DMS 273 (cell line): ENCODE measurements around the gene CHRND.

Source experiments
- DNase-seq: peaks from one replicate; lab custom pipeline; 2025; ENCODE audit not compliant: unreplicated experiment; lab: John Stamatoyannopoulos, UW

CHRND gene

DNA sequence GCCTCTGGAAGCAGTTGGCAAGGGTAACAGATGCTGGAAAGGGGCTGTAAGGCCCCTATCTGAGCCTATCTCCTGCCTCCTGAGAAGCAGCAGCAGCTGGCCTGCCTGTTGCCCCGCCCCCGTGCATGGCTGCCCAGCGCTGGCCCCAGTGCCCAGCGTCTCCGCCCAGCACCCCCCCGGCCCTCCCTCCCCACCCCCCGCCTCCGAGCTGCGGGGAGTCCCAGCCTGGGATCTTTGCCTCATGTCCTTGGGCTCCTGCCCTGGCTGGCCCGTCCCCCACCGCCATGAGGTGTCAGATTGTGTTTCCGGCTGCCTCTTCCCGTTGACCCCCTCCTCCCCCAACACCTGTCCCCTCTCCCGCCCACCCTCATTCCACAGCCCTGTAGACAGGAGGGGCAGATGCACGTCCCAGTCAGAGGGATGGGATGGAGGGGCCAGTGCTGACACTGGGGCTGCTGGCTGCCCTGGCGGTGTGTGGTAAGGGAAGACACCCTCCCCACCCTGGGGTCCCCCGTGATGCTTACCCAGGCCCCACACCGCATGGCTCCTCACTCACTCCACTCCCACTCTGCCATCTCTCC lies at the start of gene CHRND:
CHRND (plus strand) TSS at position 370 of the 581 bp plus-strand sequence; CDS start at position 426, 56 bp downstream.
- peak; percentile 95 for DNase-seq

DNA sequence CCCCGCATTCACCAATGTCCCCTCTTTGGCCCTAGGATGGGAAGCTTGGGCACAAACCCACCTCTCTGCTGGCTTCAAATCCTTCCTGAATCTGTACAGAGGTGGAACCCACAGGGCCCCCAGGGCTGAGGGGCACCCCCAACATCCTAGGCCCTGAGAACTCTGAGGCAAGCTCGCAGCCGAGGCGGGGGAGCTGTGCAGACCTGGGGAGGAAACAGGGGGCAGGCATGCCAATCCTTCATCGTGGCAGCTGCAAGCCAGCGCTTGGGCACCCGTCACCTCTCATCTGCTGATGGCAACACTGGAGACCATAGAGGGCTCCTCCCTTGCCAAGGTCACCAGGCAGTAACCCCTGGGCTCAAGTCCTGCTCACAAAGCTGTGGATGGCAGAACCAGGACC lies 49.2 kb upstream of the CHRND start:
- no peak for DNase-seq

DNA sequence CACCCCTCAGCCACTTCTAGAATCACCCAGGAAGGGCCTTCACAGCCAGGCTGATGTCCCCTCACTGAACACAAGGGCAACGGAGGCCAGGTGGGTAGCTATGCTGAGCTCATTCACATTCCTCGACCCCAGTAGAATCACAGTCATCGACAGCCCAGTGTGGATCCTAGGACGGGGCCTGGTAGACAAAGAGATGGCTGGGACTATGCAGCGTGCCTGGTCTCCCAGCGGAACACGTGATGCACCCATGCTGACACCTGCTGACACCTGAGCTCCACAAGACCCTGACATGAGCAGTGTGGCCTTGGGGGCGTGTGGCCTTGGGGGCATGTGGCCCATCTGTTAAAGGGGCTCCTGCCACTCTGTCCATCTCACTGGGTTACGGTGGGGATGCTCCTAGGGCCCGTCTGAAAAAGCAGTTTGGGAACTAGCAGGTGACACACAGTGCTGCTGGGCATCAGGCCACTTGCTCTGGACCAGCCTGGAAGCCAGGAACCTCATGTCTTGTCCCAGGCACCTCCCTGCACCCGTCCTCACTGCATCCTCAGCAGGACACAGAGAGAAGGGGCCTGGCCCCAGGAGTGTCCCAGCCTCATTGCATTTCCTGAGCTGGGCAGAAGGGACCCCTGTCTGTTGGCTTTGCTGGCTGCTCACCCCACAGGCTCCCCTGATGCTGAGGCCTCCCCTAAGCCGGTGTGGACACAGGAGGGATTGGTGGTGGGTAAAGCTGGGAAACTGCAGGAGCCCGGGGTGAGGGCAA lies 48.0 kb upstream of the CHRND start:
- DNase-seq = no peak

DNA sequence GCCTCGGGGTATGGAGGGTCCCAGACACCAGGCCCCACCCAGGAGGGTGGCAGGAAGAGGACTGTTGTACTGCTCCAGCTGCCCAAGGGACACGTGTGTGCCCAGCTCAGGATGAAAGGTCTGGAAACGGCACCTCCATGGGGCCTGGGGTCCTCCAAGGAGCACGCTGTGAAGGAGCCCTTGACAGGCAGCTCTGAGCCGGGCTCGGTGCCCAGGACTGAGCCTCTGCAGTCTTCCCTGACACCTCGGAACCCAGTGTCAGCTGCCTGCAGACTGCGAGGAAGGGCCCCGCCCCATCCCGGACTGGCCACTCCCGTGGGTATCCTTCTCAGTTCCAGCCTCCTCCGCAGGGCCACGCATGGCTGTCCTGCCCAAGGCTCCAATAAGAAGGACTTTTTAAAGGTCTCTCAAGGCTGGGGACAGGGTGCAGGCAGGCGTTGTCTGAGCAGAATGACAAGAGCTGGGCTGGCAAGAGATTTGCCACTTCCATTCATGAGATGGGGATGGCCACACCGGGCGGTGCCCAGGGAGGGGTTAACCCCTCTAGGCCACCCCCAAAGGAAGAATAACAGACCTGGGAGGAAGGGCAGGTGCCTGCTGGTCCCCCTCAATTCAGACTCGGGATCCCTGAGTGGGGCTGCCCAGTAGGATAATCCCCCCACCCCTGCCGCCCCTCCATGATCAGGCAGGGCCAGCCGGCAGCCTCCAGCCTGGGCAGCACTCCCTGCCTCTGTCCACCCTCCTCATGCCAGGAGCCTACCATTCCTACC lies 47.2 kb upstream of the CHRND start:
- no peak for DNase-seq

DNA sequence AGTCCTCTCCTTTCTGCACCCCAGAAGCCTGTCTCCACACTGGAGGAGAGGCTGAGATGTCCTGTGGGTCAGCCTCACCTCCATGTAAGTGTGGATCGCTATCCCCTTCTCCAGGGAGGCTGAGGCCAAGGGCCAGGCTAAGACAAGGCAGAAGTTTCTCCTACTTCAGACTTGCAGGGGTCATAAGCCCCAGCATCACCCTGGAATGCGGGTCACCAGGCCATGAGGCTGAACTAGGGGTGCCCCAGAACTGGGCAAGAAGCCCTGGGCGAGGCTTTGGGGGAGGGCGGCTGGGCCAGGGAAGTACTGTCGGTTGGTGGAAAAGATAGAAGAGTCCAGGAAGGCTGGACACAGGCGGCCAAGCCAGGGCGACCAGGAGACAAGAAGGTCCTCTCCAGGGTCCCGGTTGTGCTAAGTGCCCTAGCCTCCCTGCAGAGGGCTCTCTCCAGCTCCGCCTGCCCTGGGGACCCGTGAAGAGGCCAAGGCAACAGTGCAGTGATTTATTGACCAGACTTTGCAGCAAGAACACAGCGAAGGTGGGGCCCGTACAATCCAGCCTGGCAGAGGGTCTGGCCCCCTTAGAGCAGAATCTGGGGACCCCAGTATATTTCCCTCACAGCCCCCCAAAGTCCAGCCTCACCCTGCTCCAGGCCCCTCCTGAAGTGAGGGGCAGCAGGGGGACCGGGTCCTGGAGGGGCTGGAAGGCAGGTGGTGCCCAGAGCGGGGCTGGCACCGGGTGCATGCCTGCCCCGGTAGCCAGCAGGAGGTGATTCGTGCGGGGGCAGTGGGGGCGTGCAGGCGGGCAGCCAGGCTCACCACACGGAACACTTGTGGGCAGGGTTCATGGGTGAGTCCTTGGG lies 46.4 kb upstream of the CHRND start:
- peak; percentile 25 for DNase-seq

DNA sequence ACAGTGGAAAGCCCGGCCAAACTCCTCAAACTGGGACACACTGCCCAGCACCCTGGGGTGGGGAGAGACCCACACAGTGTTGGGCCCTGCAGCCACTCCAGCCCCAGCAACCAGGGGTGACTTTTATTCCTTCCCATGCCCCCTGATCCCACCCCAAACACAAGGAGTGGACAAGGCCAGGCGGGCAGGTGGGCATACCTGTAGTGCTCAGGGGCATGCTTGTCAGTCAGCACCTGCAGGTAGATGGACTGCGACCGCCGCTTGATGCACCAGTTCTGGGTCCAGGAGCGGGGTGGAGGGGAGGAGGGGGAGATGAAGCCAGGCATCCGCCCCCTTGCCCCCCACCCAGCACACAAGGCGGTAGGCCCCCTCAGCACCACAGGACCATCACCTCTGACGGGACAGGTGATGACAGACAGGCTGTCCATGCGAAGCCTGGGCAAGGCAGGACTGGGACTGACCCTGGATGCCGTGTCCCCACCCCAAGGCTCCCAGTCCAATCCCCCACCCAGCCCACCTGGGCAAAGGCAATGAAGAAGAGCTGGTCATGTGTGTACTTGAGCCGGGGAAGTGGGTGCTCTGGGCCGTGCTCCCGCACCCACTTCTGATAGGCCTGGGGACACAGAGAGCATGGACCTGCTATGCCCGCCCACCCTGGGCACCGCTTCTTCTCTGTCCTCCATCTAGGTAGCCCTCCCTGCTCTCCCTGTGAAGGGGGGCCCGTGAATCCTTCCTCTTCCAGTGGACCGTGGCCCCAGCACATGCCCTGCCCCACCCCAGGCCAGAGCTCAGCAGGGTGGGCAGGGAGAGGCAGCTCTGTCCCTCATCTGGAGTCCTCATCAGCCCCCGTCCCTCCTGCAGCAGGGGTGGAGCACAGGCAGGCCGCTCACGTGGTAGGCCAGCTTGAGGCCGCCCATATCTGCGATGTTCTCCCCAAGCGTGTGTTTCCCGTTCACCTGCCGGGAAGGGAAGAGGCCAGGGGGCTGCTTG lies 45.5 kb upstream of the CHRND start:
- no peak for DNase-seq

DNA sequence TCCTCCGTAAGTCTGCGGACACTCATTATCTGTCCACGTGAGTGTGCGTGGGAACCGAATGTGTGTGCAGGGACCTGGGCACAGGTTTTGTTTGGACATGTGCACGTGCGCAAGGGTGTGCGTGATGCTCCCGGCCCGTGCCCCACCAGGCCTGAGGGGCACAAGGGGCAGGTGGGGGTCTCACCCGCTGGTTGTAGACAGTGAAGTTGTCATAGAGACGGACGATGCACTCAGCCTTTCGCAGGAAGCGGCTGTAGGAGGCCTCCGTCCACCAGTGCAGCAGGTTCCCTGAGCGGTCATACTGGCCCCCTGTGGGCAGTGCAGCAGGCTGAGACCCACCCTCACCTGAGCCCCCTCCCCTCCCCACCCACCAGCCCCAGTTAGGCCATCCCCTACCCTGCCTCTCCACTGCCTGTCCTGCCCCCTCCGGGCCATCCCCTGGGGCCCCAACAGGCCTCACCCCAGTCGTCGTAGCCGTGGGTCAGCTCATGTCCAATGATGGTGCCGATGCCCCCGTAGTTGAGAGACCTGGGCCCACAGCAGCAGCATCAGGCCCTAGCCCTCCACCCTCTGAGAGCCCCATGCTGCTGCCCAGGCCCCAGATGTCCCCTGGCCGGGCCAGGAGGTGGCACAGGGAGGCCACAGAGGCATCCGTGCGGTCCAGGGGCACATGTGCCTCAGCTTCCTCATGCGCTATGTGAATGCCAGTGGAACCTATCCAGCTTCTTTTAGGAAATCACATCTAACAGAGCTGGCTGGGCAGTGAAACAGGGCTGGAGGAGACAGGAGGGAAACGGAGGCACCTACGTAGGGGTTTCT lies 44.4 kb upstream of the CHRND start:
- no peak for DNase-seq

DNA sequence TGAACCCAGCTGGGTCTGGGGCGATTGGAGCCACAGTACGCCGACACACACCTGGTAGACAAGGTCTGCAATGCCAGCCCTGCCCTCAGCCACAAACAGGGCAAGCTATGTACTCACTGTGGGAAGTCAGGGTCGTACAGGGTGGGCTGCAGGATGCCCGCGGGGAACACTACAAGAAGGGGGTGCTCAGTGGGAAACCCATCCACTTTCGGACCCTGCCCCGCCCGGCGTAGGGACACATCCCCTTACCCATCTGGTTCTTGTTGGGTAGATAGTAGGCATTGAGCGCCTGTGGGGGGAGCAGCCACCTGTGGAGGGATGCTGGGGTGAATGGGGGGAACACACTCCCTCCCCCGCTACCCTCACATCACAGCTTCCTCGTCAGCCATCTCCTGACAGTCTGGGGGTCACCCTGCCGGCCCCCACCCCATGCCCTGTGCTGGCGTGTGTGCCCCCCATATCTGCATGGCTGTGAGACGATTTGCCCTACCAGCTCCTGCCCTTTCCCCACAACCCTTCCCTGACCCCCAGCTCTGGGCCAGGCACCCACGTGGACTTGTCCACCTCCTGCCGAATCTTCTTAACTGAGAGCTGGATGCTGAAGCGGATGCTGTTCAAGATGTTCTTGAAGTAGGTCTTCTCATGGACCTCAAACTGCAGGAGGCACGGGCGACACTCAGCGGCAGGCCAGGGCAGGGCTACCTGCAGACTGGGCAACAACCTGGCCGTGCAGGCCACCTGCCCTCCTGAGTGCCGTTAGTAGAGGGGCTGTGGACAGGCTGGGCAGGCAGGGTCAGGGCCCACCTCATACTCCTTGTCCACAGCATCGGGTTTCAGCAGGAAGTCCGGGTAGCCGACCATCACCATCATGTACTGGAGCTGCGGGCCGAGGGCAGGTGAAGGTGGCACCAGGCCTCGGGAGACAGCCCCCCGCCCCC lies 43.4 kb upstream of the CHRND start:
- DNase-seq = no peak

DNA sequence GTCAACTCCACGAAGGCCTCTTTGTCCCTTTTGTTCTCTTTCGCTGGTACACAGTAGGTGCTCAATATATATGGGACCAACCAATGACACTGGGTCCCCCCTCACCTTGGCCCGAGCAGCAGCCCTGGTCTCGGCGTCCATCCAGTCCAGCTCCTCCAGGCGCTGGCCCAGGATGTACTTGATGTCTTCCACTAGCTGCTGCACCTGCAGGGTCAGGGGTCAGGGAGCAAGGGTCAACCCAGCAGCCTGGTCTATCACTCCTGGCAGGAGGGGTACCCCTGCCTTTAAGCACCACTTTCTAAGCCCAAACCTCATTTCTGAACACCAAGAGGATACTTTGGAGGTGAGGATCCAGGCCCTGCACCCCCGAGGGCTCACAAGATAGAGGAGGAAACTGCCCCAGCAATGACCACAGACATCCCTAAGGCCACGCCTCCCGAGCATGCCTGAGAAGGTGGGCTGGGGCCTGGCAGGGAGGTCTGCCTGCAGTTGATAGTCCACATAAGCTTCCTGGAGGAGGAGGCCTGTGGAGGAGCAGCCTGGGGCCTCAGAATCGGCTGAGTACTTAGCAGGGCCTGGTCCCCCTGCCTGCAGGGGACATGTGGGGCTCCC lies 42.5 kb upstream of the CHRND start:
- no peak for DNase-seq

DNA sequence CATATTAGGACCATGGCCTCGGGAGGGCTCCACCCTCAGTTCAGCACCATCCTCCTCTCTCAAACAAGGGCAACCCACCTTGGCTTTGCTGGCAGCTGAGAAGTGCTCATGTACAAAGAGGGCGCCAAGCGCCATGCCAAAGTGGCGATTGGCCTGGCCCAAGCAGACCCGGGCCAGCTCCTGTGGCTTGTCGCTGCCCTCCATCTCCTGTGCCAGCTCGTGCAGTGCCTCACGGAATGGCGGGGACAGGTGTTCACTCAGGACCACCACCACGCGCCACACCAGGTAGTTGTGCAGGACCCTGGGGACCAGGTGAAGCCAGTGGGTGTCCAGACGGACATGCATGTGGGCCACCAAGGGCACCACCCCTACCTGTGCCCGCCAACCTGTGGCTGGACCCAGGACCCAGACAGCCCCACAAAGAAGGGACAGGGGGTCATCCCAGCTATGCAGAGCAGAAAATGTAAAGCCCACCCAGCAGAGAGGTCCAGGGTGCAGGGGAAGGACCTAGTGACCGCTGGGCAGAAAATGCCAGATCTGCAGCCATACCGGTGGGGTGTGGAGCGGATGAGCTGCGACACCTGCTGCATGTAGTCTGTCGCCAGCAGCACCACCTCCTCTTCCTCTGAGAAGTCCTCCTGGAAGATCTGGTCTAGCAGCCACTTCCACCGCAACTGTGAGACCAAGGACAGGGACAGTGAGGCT lies 41.9 kb upstream of the CHRND start:
- DNase-seq = no peak

DNA sequence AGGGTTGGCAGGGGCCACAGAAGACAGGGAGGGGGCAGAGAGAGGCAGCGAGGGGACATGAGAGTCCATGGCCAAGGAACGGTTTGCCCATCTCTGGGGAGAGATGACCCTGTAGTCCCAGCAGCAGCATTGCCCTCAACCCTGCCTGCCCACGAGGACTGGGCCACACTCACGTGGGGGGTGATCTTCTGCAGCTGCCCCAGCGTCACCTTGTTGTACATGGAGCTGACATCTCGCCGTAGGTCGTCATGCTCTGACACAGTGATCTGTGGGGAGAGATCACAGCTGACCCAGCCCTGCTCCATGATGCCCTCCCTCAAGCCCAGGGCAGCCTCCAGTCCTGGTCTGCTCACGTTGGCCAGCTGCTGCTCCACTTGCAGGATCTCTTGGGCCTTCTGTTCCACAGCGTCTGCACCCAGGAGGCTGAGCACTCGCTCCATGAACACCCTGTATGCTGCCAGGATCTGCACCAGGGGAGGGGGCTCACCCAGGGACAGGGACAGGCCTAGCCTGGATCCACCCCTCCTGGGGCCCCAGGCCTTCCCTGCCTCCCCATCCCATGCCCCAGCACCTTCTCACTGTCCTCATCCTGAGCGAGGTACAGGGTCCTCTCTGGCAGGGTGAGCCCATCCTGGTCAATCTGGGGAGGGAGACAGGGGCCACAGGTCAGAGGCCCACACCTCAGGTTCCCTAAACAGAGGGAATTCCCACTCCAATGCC lies 41.2 kb upstream of the CHRND start:
- DNase-seq = no peak

DNA sequence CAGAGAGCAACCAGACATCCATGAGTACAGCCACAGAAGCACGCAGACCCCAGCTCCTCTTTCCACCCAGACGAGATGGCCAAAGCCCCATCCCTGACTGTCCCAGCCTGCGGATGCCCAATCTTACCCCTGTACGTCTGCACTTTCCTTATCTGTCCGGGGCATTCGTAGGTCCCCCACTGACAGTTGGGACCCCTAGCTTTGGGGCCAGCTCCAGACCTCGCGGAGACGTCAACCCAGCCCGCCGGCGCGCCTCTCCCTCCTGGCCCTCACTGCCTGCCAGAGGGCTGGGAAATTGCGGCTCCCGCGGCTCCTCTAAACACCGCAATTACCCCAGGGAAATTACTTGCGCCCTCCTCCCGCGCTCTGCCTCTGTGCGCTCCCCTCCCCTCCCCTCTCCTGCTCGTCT lies 40.6 kb upstream of the CHRND start:
- peak; percentile 49 for DNase-seq

DNA sequence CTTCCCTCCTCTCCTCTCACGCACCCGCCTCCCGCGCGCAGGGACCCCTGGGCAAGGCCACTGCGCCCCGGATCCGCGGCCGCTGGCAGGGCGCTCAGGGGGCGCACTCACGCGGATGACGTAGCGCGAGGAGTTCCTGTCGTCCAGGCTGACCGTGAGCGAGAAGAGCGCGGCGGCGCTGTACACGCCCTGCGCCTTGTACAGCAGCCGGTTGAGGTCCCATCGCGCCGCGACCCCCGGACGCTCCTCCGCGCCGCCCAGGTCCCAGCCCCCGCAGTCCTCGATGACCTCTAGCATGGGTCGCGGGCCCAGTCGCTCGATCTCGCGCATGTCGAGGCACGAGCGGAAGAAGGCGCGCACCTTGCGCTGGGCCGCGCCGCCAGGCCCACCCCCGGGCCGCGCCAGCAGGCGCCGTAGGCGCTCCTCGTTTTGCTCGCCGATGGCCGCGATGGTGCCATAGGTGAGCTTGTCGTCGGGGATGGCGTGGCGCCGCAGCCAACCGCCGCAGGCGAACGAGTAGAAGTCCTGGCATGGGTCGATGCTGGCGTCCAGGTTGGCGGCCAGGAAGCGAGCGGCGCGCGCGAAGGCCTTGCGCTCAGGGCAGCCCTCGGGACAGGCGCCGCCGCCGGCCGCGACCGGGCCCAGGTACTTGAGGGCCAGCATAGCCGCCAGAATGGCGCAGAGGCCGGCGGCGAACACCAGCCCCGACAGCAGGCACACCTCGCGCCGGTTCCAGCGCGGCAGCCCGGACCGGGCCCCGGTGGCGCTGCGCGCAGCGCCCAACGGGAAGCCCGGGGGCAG lies 40.0 kb upstream of the CHRND start:
- DNase-seq = peak; percentile 60

DNA sequence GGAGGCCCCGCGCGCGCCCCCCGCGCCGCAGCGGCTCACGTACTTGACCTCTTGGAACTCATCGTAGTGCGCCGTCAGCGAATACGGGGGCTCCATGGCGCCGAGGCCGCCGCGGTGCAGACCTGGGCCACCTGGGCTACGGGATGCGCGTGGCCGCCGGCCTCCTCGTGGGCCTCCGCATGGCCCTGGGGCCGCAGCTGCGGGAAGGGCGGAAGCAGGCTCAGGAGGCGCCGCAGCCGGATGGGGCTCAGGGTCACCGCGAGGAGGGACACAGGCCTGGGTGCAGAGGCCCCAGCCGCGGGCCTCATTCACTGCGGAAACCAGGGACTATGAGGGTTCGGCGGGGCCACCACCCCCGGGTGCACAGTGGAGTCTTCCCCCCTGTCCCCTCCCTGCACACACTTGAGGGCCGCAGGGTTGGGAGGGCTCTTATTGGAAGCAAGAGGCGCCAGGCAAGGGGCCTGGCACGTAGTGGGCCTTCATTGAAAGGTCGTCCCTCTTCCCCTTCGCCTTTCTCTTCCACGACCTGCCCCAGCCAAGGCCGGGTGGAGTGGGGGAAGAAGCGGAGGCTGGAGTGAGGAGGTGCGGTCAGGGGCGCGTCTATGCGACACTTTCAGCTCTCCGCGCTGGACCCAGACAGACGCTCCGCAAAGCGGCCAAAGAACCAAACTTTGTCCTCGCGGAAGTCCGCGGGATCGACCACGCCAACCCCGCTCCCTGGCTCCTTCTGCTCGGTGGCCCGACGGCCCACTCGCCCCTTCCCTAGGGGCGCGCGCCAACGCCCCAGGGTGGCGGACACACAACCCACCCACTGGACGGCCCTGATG lies 39.2 kb upstream of the CHRND start:
- peak; percentile 53 for DNase-seq
